GM19043 (cell line): ENCODE data around the gene C4BPB.

Experiments
- ATAC-seq: cut with Tn5 transposase; IDR thresholded peaks from one replicate; pipeline ENCODE4 v1.9.1; 2021; ENCODE audit warnings: low read depth; ENCODE audit not compliant: unreplicated experiment

Gene C4BPB

DNA sequence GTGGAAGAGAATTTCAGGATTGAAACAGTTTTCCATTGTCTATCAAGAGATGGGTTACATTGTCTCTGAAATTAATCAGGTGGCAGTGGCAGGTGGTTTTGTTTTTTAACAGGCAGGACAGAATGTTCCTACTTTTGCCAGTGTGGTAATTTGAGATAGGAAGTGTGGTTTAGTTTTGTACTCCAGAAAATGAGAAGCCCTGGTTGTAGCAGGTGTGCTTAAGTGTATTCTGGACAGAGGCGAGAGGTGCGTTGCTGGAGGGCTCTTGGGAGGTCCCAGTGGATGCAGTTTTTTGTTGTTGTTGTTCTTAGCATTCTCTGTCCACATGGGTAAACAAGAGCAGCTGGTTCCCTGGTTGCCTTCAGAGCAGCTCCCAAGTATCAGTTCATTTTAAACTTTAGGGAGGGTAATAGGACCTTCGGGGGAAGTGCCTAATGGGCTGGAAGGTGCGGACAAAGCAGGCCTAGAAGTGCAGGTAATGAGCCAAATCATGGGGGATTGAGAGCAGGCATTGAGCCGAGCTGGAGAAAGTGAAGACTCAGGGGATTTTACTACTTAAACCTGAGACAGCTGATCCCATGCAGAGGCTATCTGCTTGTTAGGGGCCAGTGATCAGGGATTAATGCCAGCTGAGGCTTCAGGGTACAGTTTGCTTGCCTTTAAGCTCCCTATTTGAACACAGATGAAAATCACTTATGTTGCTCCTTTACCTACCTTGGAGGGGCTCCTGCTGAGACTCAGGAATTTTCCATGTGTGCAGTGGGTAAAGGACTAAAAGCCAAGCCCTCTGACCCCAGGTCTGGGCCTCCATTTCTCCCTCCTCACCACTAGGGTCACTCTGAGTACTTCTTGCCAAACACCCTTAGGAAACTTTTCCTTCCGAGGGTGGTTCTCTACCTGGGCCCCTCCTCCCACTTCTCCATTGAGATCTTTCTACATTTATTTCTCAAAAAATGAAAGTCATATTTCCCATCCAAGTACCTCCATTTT lies 29.5 kb upstream of the C4BPB start:
- ATAC-seq, result no peak

GRCh38 chr1:207059881-207060280 lies 28.8 kb upstream of the C4BPB start:
- ATAC-seq, result no peak

DNA sequence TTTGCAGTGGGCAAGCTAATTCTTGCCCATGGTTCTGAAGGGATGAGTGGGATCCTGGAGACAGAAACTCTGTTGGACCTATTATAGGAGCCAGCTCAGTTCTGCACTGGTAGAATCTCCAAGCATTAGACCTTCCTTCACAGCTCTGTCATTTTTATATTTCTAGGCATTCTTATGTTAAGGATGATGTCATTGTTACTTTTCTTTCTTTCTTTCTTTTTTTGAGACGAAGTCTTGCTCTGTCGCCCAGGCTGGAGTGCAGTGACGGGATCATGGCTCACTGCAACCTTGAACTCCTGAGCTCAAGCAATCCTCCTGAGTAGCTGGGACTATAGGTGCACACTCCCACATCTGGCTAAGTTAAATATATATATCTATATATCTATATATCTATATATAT lies 28.1 kb upstream of the C4BPB start:
- no peak for ATAC-seq

- no peak for ATAC-seq
Measured at GRCh38 chr1:207062058-207062457, 26.6 kb upstream of the C4BPB start.

GRCh38 chr1:207063014-207063413 lies 25.6 kb upstream of the C4BPB start:
- no peak for ATAC-seq

DNA sequence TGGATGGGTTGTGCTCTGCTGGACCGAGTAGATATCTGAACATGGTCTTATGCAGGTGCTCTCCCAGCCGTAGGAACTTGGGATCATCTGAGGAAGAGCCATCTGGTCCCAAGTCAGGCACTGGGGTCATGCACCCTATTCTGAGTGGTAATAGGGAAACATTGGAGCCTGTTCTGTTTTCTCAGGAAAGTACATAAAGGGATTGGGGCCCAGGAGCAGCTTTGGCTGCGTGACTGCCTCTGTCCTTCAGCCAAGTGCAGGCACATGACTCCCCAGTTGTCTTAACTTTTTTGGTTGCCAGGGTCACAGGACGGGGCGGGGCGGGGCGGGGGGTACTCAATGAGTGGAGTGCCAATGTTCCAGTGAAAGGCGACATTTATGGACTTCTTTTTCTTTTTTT lies 24.1 kb upstream of the C4BPB start:
- ATAC-seq, result no peak

DNA sequence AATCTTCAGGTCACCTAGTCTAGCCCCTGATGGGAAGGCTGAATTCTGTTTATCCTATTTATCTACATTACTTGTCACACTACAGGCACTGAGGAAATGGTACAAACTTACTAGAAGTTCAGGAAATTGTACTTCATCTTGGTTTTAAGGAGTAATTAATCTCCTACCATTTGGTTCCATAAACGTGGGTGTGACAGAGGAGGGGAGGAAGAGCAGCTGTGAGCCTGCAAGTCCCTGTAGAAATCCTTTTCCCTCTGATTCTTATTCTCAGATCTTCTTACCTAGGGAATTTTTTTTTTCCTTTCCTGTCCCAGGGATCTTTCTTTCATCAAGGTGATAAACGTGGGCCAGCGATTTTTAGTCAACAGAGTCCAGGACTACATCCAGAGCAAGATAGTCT lies 21.5 kb upstream of the C4BPB start:
- no peak for ATAC-seq

DNA sequence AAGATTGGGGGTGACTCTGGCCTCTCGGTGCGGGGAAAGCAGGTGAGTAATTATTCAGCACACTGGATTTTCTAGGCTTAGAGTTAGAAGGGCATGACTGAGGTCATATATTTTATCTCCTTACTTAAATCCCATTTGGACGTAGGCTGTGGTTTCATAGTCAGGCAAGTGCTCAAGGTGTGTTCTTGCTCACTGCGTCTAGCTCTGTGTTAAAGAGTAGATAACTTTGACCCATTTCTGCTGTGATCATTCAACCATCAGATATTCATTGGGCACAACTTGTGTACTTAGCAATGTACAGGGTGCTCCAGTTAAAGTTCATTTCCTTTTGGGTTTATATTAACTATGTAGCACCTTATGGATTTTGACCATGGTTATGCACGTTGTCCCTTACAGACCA lies 21.0 kb upstream of the C4BPB start:
- no peak for ATAC-seq

DNA sequence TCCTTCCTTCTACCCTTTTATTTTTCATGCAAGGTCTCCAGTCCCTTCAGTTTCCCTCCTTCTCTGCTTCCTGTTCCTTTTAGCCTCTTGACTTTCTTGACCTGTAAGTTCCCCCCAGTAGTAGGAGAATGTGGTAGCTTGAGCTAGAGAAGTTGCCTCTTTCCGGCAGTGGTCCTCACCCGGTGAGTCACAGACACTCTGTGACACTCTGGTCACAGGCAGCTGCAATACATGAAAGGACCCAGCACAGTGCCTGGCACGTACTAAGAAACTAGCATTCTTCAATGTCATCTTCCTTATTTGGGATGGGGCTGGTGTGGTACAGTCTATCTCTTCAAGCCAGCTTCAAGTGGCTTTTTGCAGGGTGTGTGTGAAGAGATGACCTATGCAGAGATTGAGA lies 19.6 kb upstream of the C4BPB start:
- ATAC-seq, result no peak

DNA sequence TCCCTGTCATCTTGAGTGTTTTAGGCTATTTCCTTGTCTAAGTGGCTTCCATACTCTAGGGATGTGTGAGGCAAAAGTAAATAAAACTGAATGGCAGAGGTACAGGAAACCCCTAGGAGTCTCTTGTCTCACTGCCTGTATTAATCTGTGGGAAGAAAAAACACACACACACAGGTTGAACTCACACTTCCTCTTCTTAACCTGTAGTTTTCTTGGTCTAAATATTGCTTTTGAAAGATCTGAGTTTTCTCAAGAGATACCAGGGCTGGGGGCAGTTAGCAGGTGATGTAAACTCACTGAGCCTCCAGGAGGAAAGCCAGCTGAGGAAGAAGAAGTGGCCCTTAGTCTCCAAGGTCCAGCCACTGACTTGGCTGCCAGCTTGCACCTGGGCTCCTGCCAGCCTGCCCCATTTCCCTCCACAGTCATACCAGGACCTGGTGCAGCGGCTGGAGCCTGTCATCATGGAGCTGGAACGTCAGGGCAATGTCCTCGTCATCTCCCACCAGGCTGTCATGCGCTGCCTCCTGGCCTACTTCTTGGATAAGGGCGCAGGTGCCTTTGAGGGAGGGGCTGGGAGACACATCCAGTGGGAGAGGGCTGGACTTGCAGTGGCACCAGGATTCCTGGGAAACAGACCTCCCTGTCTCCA lies 18.7 kb upstream of the C4BPB start:
- ATAC-seq, result no peak

GRCh38 chr1:207070811-207071210 lies 17.8 kb upstream of the C4BPB start:
- no peak for ATAC-seq

DNA sequence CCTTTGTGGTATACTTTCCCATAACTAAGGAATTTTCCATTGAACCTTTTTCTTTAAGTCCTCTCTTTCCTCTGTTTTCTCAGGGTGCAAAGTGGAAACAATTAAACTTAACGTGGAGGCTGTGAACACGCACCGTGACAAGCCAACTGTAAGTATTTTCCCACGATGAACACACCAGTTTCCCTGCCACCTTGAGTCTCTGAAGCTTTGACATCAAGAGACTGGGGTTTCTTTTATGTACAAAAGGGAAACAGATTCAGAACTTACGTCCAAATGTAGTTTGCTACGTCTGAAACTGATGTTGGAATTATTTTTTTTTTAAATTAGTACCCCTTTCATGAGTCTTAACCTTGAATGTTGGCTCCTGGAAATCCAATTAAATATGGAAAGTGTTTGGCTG lies 17.2 kb upstream of the C4BPB start:
- no peak for ATAC-seq

DNA sequence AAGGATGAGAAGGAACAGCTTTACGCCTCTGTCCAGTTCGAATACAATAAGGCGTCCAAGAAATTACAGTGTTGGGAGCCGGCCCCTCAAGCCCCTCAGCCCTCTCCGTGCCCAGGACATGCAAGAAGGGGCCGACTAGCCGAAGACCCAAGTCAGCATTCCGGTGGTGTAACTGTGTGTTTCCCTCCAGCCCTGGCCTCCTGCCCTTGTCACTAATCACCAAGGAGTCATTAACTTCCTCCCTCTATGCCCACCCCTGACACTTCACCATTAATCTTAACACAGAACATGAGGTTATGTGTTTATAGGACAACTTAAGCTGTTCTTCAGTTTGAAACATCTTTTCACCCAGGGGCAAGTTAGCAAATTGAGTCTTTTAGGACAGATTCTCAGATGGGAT lies 16.4 kb upstream of the C4BPB start:
- ATAC-seq, result no peak

DNA sequence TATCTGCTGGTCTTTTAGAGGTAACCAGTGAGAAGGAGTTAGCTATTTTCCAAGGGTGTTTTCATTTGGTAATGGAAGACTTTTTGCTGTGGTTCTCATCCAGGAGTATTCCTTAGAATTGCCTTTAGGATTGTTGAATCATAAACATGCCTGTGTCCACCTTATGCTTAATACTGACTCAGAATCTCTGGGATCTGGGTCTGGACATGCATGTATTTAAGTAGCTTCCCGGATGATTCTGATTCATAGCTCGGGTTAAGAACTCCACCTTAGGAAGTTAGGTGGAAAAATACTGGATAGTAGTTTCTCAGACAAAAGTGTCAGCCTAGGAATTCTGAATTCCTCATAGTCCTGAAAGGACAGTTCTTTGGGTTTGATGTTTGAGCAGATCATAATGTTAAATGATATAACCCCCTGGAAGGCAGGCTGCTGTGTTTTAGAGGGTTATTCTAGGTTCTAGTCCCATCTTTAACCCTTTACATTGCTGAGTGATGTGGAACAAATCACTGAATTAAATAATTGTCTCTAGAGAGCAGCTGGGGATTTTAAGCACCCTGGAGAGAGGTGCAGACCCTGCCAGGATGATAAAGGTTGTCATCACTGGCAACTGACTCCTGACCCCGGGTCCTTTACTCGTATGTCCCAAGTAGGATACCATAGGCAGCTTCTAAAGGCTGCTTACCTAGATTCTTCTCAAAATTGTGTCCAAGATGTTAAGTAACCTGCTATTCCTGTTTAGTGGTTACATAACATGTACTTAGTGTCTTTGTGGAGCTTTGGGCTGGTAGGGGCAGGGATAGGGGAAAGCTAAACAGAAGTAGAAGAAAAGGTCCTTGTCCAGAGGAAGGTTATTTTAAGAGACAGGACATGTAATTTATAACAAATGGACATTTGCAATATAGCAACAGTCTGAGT lies 14.5 kb upstream of the C4BPB start:
- ATAC-seq, result no peak

GRCh38 chr1:207076181-207076955 lies 12.3 kb upstream of the C4BPB start:
- ATAC-seq, result no peak

- ATAC-seq, result no peak
Measured at GRCh38 chr1:207077012-207077411, 11.6 kb upstream of the C4BPB start.

- ATAC-seq, result peak; percentile 63
Measured at GRCh38 chr1:207077470-207078377, 10.9 kb upstream of the C4BPB start.

GRCh38 chr1:207078578-207079132 lies 10.0 kb upstream of the C4BPB start:
- no peak for ATAC-seq

GRCh38 chr1:207079706-207080241 lies 8.9 kb upstream of the C4BPB start:
- no peak for ATAC-seq
